Measurements from ENCODE around the gene SMIM41. TPM values are rescaled to one million over a fixed set of nuclear protein-coding genes. Genes with fewer than 3 reads are reported as not detected.

The SMIM41 gene
- total and polyA plus RNA-seq, 2 donors from 2014 or later: 0.31 TPM; not detected in 1

DNA sequence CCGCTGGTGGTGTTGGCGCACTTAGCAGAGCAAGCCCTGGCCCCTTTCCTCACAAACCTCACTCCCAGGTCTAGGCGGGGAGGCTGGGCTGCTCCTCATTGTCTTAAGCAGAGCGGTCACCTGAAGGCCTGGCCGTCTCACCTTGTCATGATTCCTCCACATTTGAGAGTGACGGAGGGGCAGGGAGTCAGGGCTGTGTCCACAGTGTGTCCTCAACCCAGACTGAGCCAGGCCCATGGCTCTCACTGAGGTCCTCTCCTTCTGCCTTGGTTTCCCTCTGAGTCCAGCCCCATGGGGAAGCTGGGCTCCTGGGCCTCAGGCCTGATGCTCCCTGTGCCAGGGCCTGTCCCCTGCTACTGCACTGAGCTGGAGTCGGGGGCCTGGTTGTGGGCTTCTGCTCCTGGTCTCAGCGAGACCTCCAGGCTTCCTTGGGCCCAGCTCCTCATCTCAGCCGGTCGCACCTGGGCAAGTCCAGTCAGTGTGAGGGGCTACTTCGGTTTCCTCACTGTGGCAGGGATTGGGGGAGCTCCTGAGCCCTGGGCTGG lies 67.4 kb downstream of the SMIM41 start:
- TF ChIP-seq, protein P1, sequence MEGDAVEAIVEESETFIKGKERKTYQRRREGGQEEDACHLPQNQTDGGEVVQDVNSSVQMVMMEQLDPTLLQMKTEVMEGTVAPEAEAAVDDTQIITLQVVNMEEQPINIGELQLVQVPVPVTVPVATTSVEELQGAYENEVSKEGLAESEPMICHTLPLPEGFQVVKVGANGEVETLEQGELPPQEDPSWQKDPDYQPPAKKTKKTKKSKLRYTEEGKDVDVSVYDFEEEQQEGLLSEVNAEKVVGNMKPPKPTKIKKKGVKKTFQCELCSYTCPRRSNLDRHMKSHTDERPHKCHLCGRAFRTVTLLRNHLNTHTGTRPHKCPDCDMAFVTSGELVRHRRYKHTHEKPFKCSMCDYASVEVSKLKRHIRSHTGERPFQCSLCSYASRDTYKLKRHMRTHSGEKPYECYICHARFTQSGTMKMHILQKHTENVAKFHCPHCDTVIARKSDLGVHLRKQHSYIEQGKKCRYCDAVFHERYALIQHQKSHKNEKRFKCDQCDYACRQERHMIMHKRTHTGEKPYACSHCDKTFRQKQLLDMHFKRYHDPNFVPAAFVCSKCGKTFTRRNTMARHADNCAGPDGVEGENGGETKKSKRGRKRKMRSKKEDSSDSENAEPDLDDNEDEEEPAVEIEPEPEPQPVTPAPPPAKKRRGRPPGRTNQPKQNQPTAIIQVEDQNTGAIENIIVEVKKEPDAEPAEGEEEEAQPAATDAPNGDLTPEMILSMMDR (IDR thresholded peaks at IDR 0.05; ENCODE audit: borderline replicate concordance, extremely low read depth, insufficient read depth): no peak
- no peak for DNase-seq
- intact Hi-C loops (cut with DNase I): no loop called here
- FAIRE-seq: no peak
- Histone ChIP-seq H3K4me3 (ENCODE audit: low read length in 3 of 3) (no peak overlapping the region), H3K36me3 (ENCODE audit: control insufficient read depth in 2 of 3, insufficient read depth in 3 of 3, low read length in 3 of 3) (no peaks in the 10 kb centered on the region), H3K4me1 (ENCODE audit: control insufficient read depth in 2 of 3, insufficient read depth in 2 of 3, low read depth in 1 of 3, low read length in 3 of 3) (peaks cover 0 to 19% (median 14%) of the 10 kb centered on the region in 3 donors), H3K9ac (ENCODE audit: low read length in 3 of 3) (peak overlapping the region in 1 of 3 donors; percentile 80), H3K27me3 (ENCODE audit: control insufficient read depth, insufficient read depth, low read length) (no peaks in the 10 kb centered on the region), H3K27ac (ENCODE audit: low read depth in 2 of 2, low read length in 2 of 2) (peak overlapping the region; percentile 74), H3K9me3 (ENCODE audit: control insufficient read depth in 2 of 3, insufficient read depth in 1 of 3, low read length in 3 of 3) (no peaks in the 10 kb centered on the region)

DNA sequence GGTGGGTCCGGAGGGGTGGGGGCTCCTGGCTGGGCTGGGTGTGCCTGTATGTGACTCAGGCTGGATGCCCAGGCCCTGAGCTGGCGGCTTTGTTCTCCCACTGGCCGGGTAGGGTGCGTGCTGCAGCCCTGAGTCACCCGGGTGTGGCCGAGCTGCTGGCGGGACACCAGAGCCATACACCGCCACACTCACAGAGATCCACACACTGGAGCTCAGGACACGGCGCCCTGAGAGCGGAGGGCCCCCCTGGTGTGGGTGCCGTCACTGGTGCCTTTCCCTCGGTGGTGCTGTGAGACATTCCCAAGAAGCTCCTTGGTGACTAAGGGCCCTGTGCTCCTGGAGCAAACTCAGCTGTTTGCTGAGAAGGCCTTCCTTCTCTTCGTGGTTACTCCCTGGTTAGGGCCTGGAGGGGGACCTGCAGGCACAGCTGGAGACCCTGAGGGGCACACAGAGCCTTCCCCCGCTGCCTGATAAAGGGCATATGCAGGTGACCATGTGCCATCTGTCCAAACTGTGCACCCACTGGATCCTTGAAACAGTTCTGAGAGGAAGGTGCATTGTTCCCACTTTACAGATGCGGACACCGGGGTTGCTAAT lies 68.0 kb downstream of the SMIM41 start:
- intact Hi-C loops (cut with DNase I): no loop called here
- no peaks in the 10 kb centered on the region for H3K27me3 ChIP-seq (ENCODE audit: control insufficient read depth, insufficient read depth, low read length)
- H3K4me1 ChIP-seq (ENCODE audit: control insufficient read depth in 2 of 3, insufficient read depth in 2 of 3, low read depth in 1 of 3, low read length in 3 of 3): peaks cover 0 to 22% (median 14%) of the 10 kb centered on the region in 3 donors
- FAIRE-seq: no peak
- peak; percentile 63 to 98 (median 70) for DNase-seq
- no peaks in the 10 kb centered on the region for H3K9me3 ChIP-seq (ENCODE audit: control insufficient read depth in 2 of 3, insufficient read depth in 1 of 3, low read length in 3 of 3)
- H3K36me3 ChIP-seq (ENCODE audit: control insufficient read depth in 2 of 3, insufficient read depth in 3 of 3, low read length in 3 of 3): no peaks in the 10 kb centered on the region
- H3K4me3 ChIP-seq (ENCODE audit: low read length in 3 of 3): no peak overlapping the region
- peak overlapping the region; percentile 74 to 86 for H3K27ac ChIP-seq (ENCODE audit: low read depth in 2 of 2, low read length in 2 of 2)
- peak overlapping the region in 2 of 3 donors; percentile 6 to 51 for H3K9ac ChIP-seq (ENCODE audit: low read length in 3 of 3)
- TF ChIP-seq, protein P1 (IDR thresholded peaks at IDR 0.05; ENCODE audit: borderline replicate concordance, extremely low read depth, insufficient read depth): no peak

DNA sequence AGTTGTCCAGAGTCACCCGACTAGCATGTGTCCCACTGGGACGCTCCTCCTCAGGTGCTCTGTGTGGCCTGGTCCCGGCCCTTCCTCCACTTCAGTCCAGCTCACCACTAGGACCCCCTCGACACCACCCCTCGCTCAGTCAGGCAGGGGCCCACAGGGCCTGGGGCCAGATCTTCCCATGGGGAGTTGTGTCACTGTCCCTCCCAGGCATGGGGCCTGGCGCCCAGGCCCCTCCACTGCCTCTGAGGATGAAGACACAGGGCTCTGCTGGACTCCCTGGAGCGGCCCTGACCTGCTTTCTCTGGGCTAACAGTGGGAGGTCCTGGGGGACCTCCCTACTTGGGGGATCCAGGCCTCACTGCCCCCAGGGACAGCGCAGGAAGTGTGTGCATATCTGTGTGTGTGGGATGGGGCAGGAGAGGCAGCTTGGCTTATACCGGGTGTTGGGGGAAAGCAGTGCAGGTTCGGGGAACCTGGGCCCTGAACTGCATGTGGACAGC lies 68.5 kb downstream of the SMIM41 start:
- H3K9ac ChIP-seq (ENCODE audit: low read length in 3 of 3): peak overlapping the region in 1 of 3 donors; percentile 51
- intact Hi-C loops (cut with DNase I): no loop called here
- DNase-seq: no peak
- H3K4me1 ChIP-seq (ENCODE audit: control insufficient read depth in 2 of 3, insufficient read depth in 2 of 3, low read depth in 1 of 3, low read length in 3 of 3): peaks cover 0 to 24% (median 14%) of the 10 kb centered on the region in 3 donors
- H3K27me3 ChIP-seq (ENCODE audit: control insufficient read depth, insufficient read depth, low read length): no peaks in the 10 kb centered on the region
- FAIRE-seq: no peak
- H3K36me3 ChIP-seq (ENCODE audit: control insufficient read depth in 2 of 3, insufficient read depth in 3 of 3, low read length in 3 of 3): no peaks in the 10 kb centered on the region
- no peak overlapping the region for H3K4me3 ChIP-seq (ENCODE audit: low read length in 3 of 3)
- H3K9me3 ChIP-seq (ENCODE audit: control insufficient read depth in 2 of 3, insufficient read depth in 1 of 3, low read length in 3 of 3): no peaks in the 10 kb centered on the region
- TF ChIP-seq, protein P1 (IDR thresholded peaks at IDR 0.05; ENCODE audit: borderline replicate concordance, extremely low read depth, insufficient read depth): no peak
- H3K27ac ChIP-seq (ENCODE audit: low read depth in 2 of 2, low read length in 2 of 2): peak overlapping the region; percentile 48 to 86
